DMS 273 (cell line): ENCODE measurements around the gene TTC22.

Experiments used
- DNase-seq: peaks from one replicate; lab custom pipeline; 2025; ENCODE audit not compliant: unreplicated experiment; lab: John Stamatoyannopoulos, UW

The TTC22 gene

DNA sequence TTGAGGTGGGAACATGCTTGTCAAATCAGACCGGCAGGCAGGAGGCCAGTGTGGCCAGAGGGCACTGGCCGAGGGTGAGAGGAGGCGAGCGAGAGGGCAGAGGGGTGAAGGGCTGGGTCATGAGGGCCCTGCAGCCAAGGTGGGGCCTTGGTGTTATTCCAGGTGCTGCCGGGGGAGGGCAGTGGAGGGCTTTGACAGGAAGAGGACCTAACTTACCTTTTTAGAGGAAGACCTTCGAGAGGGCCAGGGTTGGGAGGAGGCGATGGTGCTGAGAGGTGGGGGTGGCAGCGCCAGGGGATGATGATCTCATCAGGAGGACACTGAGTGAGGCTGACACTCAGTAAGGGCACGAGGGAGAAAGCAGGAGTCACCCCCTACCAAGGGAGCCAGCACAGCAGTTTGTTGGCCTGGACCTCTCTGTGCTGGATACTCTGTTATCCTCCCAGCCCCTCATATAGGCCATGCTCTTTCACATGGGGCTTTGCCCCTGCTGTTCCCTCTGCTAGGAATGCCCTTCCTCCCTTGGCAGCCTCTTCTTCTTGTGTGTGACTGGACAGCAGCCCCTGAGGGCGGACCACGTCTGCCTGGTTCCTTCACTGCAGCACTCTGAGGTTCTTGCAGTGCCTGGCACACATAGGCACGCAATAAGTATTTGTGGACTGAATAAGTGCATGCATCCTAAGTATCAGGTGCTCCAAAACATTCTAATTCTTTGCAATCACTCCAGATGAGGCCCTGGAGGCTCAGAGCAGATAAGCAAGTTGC, 7.5 kb upstream of the TTC22 start:
- no peak for DNase-seq

DNA sequence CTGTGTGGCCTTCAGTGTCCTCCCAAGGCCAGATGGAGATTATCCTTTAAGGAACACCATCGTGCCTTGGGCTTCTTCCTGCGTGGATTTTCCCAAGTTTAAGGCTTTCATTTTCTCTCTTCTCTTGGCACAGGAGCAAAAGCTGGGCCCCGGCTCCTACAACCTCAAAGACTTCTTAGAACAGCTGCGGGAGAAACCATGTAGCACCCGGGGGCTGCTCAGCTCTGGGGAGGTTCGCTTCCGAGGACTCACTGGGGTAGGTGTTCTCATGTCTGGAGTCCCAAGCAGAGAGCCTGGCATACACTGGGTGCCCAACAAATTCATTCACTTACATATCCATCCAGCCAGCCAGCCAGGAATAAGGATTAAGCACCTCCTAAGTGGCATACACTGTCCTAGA, 6.6 kb upstream of the TTC22 start:
- DNase-seq: no peak

DNA sequence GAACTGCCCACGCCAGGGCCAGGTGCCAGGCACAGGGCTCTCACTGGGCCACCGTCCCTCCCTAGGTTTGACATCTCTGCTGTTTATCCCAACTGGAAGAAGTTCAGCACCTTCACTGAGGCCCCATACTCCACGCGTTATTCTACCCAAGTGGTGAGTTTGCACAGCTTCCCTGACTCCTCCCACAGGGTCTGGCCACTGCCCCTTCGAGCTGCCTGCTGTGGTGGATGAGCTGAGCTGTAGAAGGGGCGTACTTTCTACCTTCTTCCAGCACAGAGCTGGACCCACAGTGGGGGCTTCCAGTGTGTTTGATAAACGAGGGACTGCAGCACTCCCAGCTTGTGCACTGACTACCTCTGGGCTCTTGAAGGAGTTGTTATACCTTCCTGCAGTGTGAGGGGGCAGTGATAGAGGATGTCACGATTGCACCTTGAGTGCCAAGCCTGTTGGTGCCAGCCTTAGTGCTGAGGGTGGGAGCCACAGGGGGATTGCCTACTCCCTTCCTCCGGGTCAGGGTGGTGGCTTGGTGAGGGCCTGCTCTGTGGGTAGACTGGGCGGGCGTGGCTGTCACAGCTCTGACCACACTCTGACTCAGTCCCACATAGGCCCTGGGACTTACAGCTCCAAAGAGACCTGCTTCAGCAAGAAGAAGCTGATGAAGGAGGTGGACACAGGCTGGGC, 5.9 kb upstream of the TTC22 start:
- no peak for DNase-seq

DNA sequence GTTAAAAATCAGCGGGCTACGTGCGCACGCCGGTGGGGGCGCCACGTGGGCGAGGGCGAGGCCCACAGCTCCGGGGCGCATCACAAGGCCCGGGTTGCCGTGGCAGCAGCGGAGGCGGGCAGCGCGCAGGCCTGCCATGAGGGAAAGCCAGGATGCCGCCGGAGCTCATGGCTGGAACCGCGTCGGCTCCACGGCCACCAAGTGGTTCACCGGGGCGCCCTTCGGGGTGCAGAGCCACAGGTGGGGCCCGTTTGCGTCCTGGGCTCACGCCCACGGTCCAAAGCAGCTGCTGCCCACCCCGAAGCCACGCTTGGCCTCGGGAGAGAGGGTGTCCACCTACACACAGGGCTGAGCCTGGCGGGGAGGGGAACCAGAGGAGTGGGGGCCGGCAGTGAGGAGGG, 4.9 kb upstream of the TTC22 start:
- no peak for DNase-seq

DNA sequence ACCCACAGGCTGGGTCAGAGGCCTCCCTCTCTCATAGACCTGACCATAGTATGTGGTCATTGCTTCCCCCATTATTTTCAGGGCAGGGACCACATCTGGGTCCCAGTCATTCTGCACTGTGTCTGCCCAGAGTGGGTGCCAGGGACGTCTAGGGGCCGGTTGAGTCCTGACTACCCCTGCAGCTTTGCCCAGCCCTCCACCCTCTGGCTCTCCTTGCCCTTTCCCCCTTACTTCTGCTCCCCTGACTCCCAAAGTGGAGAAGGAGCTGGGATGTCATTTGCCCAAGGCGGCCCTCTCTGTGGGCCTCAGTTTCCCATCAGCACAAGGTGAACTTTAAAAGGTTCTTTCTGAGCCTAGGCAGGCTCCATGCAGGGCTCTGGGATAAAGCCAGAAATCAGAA, 4.3 kb upstream of the TTC22 start:
- no peak for DNase-seq

DNA sequence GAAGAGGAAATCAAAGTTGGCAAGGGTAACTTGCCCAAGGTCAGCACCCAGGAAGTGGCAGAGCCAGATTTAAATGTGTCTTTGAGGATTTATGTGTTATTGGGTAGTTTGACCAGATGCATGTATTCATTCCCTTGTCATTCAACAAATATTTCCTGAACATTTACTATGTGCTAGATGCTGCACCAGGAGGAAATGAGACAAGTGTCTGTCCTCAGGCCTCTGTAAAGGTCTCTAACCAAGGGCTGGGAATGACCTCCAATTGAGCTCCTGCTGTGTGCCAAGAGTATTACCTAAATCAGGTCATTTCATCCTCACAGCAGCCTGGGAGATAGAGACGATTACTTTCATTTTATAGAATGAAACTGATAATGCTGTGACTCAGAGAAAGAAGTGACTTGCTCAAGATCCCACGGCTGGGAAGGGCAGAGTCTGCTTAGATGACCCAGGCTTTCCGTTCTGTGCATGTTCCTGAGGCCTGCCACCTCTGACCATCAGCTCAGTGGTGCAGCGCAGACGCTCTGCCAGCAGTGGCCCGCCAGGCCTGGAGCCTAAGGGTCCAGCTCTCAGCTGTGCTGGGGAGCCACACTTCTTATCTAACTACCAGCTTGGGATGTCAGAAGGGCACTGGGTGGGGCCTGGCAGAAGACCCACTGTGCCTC, 3.5 kb upstream of the TTC22 start:
- no peak for DNase-seq

DNA sequence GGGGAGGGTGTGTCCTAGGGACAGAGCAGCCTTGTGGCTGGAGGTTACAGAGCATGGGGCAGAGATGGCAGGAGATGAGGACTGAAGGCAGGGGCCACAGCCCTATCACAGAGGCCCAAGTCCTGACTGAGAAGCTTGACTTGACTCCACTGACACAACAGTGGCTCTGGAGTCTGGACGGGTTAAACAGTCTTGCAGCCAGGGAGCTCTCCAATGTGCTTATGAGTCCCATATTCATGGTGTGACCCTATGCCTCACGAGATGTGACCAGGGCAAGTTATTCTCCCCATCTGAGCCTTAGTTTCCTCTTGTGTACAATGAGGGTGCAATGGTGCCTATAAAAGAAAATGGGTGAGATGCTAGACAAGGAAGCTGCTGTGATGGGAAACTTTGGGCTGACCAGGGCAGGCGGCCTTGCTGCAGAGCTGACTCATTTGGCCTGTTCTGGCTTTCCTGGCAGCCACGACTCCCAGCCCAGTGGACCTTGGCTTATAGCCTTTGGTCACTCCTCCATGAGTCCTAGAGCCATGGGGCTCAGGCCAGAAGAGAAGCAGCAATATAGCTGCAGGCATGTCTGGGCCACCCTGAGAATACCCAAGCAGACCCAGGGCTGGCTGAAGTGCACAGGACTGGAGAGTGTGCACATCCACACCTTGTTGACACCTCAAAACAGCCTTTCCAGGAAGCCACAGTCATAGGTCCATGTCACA, 2.8 kb upstream of the TTC22 start:
- no peak for DNase-seq

DNA sequence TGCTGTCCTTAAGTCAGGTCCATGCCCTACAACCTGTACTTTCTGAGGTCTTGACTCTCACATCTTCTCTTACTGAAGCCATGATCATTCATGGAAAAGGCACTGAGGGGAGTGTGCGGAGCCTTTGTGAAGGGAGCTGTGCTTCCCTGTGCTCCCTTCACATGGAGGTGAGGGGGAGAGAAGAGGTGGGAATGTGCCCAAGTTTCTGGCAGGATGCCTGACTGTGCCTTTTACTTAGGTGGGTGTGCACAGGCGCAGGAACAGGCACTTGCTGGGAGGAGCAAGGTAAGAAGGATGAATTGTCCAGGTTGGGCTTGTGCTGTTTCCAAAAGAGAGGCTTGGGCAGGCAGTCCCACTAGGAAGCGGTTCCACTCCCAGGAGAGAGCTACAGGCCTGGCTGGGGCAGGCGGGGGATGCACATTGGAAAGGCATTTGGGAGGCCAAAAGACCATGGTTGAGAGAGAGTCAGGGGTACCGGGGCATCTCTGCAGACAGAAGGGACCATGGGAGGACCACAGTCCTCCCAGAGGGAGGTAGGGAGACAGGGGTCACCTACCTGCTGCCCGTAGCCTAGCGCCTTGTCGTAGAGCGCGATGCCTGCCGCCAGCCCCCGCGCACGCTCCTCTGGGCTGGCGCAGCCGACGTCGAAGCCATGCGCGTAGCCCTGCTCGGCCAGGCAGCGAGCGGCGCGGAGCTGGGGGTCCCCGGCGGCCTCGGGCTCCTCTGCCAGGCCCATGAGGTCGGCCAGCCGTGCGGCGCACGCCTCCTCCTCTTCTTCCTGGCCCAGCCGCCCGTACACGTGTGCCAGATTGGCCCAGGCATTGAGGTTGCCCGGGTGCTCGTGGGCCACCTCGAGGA, 853 bp downstream of the TTC22 start:
- no peak for DNase-seq

DNA sequence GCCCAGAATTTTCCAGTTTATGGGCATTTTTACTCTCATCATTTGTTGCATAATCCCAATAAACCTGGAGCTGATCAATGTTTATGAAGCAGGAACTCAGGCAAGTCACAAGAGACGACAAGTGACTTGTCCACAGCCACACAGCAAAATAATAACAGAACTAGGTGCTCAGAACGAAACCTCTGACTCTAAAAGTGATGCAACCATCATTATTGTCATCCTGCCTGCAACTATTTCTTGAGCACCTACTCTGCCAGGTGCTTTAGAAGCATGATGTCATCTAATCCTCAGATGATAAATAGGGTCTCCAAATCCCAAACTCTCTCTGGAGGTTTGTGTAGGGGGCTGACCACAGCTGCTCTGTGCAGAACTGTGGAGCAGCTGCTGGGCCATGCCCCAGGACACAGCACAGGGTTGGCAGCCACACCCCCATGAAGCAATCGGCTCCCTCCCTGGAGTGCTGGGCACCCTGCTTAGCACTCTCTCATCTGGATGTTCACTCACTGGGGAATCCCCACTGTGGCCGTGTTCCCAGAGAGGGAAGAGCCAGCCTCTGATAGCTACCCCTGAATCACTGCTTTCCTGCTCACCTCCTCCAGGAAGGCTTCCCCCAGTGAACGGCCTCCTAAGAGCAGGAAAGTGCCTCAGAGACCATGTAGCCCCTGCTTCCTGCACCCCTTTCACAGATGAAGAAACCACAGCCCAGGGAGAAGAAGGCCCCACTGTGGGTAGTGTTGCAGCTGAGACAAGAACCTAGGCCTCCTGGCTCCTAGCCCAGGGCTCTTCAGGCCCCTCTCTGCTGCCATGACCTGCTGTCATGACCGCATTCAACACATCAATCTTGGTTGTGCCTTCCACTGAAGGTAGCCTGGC, 2.1 kb downstream of the TTC22 start:
- no peak for DNase-seq

DNA sequence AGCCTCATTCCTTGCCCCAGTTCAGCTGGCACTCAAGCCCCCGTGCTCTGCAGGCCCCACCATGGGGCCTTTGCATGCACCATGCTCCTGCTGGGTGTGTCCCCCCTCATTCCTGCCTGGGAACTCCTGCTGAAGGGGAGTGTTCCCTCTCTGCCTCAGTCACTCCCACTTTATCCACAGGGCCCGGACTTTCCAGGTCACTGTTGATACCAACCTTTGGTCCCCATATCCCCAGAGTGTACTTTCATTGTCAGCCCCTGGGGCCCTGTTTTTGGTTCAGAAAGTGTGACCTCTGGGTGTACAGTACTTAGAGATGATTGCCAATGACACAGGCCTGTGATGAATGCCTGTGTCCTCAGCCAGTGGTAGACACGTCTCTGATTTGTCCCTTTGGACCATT, 2.9 kb downstream of the TTC22 start:
- no peak for DNase-seq

DNA sequence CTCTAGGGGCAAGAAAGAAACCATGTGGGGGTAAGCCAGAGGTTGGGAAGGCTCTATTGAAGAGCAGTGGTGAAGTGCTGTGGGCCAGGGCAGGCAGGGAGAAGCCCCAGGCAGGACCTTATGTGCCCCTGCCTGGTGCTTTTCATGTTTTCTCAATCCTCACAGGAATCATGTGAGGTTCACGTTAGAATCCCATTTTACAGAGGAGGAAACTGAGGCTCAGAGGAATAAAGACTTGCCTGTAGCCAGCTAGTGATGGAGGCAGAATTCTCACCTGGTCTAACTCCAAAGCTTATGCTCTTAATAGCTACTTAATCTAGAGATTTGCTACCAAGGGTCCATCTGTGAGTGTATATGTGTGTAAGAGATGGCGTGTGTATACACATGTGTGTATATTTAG, 4.2 kb downstream of the TTC22 start:
- DNase-seq: no peak

DNA sequence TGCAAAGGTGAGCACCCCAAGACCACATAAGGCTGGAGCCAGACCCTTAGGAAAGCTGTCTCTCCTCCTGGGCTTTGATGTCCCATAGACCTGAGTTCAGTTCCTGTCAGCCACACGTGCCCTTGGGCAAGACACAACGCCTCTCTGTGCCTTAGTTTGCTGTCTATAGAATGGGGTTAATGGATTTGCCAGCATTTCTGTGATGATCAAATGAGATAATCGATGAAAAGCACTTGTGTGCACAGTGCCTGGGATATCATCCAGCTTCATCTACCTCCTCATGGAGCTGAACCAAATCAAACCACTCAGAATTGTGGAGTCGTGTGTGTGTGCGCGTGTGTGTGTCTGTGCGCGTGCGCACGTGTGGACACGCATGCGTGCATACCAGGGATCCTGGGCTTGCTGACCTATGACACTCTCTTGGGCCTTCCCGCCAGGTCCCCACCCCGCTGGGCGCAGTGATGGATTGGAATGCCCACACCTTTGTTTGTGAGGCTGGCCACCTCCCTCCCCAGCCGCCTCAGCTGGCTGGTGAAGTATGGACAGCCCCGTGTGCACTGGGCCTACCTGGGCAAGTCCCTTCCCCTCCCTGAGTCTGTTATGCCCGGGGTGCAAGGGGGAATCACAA, 5.2 kb downstream of the TTC22 start:
- no peak for DNase-seq

DNA sequence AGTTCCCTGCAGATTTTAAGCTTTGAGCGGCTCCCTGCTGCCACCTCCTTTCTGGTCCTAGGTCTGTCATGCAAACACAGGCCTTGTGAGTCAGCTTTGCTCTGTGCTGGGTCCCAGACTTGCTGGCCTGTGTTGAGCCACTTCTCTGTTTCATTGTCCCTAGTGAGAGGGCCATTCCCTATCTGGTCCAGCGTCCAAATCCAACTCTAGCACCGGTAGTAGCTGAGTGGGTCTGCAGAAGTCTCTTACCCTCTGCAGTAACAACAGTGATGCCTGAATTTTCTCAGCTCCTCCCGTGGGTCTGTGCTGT, 5.8 kb downstream of the TTC22 start:
- DNase-seq: no peak

DNA sequence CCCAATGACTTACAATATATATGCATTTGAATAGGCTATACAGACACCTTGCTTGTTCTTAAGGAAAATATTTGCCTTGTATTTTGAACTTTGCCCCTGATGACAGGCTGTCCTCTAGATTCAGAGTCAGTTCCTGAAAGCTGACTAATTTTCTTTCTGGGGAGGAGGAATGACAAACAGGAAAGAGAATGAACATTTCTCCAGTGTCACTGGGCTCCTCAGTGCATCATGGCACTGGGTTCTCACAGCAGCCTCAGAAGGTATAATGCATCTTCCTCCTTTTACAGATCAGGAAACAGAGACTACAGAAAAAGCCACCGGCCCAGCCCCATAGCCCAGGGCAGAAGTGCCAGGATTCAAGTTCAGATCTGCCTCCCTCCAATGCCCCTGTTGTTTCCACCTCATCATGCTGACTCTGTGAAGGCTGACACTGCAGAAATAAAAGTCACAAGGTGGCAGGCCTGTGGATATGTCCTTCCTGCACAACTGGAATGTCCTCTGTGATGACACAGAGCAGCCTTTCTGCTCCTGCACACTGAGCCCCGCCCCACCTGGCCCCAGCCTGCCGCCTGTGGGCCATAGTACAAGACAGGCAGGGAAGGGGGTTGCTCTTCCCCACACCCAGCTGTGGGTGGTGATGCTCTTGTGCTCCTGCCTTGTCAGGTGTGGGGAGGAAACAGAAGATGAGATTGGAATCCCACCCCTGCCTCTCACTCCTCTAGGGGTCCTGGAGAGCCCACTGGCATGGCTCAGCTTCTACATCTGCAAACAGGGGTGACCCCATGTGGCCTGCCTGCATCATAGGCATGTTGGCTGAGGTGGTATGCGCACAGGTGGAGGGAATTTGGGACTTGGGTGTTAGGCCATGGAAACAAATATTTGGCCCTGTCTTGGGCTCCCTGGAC, 6.4 kb downstream of the TTC22 start:
- no peak for DNase-seq

DNA sequence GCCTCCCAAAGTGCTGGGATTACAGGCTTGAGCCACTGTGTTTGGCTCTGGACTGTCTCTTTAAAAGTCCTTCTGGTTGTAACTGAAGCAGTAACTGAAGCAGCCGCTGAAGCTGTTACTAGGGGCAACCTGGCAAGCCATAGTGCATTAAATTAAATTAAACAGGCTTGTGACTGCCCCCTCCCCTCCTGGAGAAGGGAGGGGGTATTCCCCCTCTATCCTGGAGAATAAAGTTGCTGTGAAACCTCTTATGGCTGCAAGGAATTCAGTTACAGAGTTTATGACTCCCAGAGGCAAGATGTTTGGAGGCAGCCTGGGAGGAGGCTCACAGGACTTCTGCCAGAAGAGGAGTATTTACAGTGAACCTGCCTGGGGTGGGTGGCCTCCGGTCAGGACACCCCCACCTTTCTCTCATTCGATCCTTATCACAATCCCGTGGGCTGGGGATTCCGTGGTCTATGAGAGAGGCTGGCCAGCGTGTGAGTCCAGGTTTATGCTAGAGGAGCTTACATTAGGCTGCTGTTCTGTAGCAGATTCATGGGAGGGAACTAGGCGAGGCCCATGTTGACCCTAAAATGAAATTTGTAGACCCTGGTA, 8.3 kb downstream of the TTC22 start:
- DNase-seq: peak; percentile 66

DNA sequence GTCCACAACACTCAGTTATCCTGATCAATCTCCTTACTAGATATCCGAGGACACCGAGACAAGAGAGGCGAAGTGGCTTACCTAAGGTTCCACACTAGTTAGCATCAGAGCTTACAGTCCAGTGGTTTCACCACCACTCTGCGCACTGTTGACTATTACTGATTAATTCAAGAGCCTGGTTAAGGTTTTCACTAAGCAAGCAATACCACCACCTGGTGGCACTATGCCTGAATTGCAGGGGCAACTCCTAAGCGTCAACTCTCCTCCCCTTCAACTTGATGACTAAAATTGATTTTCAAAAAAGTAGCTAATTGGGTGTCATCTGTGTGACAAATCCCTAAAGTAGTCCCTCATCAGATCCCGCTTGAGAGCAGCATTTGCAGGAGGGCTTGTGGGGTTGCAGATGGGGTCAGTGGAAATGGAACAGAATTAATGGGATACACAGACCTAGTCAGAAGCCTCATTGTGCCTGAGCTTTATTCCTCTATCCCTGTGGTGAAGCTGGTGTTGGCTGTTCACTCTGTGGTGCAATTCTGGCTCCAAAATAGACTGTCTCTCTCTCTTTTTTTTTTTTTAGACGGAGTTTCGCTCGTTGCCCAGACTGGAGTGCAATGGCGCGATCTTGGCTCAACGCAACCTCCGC, 9.1 kb downstream of the TTC22 start:
- DNase-seq: peak; percentile 86

DNA sequence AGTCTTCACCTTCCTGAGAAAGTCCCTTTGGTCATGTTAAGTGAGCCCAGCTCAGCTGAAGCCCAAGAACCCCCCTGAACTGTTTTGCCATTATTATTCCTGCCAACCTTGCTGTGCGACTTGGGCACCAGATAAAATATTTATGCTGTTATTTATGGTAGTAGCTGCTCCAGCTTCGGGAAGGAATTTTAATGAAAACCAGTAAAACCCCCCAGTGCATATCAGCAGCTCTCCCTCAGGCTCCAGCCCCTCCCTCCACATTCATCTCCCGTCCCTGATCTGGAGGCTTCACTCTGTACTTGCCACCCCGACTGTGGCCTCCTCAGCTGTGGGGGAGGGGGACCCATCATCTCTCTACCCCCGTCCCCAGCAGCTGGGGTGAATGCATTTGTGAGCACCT, 12.7 kb downstream of the TTC22 start:
- no peak for DNase-seq

DNA sequence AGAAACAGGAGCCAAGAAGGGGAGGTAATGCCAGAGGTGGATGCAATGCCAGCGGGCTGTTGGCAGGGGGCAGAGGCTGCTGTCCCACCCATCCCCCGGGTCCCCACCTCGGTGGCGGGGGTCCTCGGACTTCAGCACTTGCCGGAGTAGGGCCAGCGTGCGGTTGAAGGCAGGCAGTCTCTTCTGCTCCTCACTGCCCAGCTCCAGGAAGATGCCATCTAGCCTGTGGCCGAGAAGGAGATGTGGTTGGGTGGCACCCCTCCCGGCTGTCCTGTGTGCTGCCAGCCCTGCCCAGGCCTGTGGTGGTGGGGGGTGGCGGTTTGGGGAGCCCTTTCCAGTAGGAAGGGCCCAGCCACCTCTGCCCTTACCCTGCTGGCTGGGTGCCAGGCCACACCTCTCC, 13.5 kb downstream of the TTC22 start:
- DNase-seq: no peak
